Stomach (tissue), 9 donors: ENCODE data around the gene PSPN. TPM values are rescaled to one million over a fixed set of nuclear protein-coding genes. Genes with fewer than 3 reads are reported as not detected.
"Not testable (repeated sequence)": the region's sequence is repeated elsewhere in the genome, so short reads cannot be mapped to it uniquely, and the experiment has no call there.

Experiments
- DNase-seq, 2 donors: peaks; one replicate each; pipeline versions ENCODE4 v3.0.0 to v3.0.0-alpha.2; 2013 to 2019
- H3K27ac ChIP-seq, 5 donors: fragments of 200-600 bp in 4 of 5; sonication (generic) in 4 of 5; one replicate each; pipeline ENCODE4 v1.5.1; 2013 to 2019; ENCODE audit warnings: mild to moderate bottlenecking in 1 of 5, moderate library complexity in 1 of 5
- H3K27me3 ChIP-seq, 3 donors: fragments of 200-600 bp; sonication (generic); one replicate each; pipeline ENCODE4 v1.5.1; 2017 to 2019; ENCODE audit warnings: mixed run types in 1 of 3
- H3K36me3 ChIP-seq, 4 donors: fragments of 200-600 bp; sonication (generic); 1 replicate in 3 of 4; 2 replicates in 1 of 4; pipeline ENCODE4 v1.5.1; 2016 to 2019
- H3K4me1 ChIP-seq, 4 donors: fragments of 200-600 bp; sonication (generic); one replicate each; pipeline ENCODE4 v1.5.1; 2016 to 2019
- H3K4me3 ChIP-seq, 4 donors: fragments of 200-600 bp; sonication (generic) in 3 of 4; one replicate each; pipeline ENCODE4 v1.5.1; 2016 to 2019; ENCODE audit warnings: mild to moderate bottlenecking in 1 of 4
- H3K9me3 ChIP-seq, 4 donors: fragments of 200-600 bp; sonication (generic); one replicate each; pipeline ENCODE4 v1.5.1; 2016 to 2019
- EP300 ChIP-seq: sonication (generic); formaldehyde crosslinking; IDR thresholded peaks from one replicate; pipeline ENCODE4 v1.6.1; 2017; ENCODE audit warnings: antibody characterized with exemption
- POLR2A ChIP-seq, 4 donors: fragments of 450-650 bp; IDR thresholded peaks; one replicate each; pipeline ENCODE4 v1.6.1; 2016; ENCODE audit warnings: antibody characterized with exemption in 4 of 4, control low read depth in 2 of 4, mild to moderate bottlenecking in 1 of 4, moderate library complexity in 1 of 4
- POLR2AphosphoS5 ChIP-seq, 3 donors: sonication (generic); formaldehyde crosslinking; IDR thresholded peaks; one replicate each; pipeline ENCODE4 v1.6.1; 2016; ENCODE audit warnings: antibody characterized with exemption in 3 of 3
- WGBS, 5 donors: extraction: QIAGEN DNeasy Blood & Tissue Kit in 3 of 5; methylation state at CpG; one replicate each; pipeline versions ENCODE4 v1.1.5 to v1.1.7; 2013 to 2018; 5-methylcytosine and 5-hydroxymethylcytosine counted together
- intact Hi-C: fragments of 100-400 bp; cut with DNase I; formaldehyde crosslinking; loops from one replicate; pipeline ENCODE4 v1.15.1; 2023; ENCODE audit warnings: low total_unique reads
- polyA plus RNA-seq, 3 donors: library from polyadenylated mRNA; stranded (reverse); fragments of 200-250 nt; gene quantifications; one replicate each; pipeline ENCODE4 v1.2.3, GENCODE V29; 2013
- total RNA-seq, 5 donors: library from RNA; depleted of rRNA; stranded (reverse); fragments of >200 nt; gene quantifications; one replicate each; pipeline versions ENCODE4 v1.1.0 to v1.2.3, GENCODE V29; 2014 to 2016
- TF ChIP-seq, protein P1 (sequence below), 7 experiments: fragments of 450-650 bp in 4 of 7; fragments of 200-600 bp in 3 of 7; sonication (generic) in 3 of 7; IDR thresholded peaks; one replicate each; pipeline ENCODE4 v1.5.1; 2016 to 2019; ENCODE audit warnings: antibody characterized with exemption in 7 of 7, control low read depth in 2 of 7, mild to moderate bottlenecking in 1 of 7
- donor health status: healthy with polysubstance abuse.
- donor health status: Bipolar disorder and iron deficiency.
- donor health status: healthy.

PSPN gene
- total and polyA plus RNA-seq, 8 donors, result 0.92 to 2.8 (median 1.8) TPM; not detected in 1

DNA sequence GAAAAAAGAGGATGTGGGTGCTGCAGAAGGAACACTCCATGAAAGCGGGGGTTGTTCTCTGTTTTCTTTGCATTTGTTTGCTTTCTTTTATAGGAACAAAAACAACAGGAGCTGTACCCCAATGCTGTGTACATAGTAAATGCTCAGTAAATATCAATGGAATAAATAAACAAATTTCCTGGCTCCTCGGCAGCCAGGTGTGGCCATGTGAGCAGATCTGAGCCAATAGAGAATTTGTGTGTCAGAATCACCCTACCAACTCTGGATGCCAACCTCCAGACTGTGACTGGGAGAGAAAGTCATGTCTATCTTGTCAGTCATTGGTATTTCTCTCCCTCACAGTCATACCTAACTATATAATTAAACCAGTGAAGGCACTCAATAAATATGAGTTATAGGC is 25.0 kb downstream of the PSPN start:
- TF ChIP-seq POLR2A (IDR thresholded peaks at IDR 0.05) (no peak), EP300 (no peak), POLR2AphosphoS5 (IDR thresholded peaks at IDR 0.05) (no peak)
- TF ChIP-seq, protein P1, sequence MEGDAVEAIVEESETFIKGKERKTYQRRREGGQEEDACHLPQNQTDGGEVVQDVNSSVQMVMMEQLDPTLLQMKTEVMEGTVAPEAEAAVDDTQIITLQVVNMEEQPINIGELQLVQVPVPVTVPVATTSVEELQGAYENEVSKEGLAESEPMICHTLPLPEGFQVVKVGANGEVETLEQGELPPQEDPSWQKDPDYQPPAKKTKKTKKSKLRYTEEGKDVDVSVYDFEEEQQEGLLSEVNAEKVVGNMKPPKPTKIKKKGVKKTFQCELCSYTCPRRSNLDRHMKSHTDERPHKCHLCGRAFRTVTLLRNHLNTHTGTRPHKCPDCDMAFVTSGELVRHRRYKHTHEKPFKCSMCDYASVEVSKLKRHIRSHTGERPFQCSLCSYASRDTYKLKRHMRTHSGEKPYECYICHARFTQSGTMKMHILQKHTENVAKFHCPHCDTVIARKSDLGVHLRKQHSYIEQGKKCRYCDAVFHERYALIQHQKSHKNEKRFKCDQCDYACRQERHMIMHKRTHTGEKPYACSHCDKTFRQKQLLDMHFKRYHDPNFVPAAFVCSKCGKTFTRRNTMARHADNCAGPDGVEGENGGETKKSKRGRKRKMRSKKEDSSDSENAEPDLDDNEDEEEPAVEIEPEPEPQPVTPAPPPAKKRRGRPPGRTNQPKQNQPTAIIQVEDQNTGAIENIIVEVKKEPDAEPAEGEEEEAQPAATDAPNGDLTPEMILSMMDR (IDR thresholded peaks at IDR 0.05), result no peak
- H3K4me3 ChIP-seq, result no peak overlapping the region
- intact Hi-C loops, result no loop called here
- no peaks in the 10 kb centered on the region for H3K36me3 ChIP-seq
- WGBS, 5 donors, result 30 to 60% (median 57%) methylated on average over 2 of the region's 2 CpGs
- H3K4me1 ChIP-seq, result no peaks in the 10 kb centered on the region
- H3K27me3 ChIP-seq, result no peaks in the 10 kb centered on the region
- peaks cover 0 to 4% (median 0%) of the 10 kb centered on the region in 4 donors for H3K9me3 ChIP-seq
- no peak for DNase-seq
- no peak overlapping the region for H3K27ac ChIP-seq

DNA sequence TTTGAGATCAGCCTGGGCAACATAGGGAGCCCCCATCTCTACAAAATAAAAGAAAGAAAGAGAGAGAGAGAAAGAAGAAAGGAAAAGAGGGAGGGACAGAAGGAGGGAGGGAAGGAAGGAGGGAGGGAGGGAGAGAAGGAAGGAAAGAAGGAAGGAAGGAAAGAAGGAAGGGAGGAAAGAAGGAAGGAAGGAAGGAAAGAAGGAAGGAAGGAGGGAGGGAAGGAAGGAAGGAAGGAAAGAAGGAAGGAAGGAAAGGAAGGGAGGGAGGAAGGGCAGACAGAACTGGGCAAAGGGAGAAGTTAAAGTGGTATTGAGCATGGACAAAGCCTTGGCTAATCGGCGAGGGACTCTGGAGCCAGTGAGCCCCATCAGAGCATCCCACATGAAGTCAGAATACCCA is 26.5 kb downstream of the PSPN start:
- H3K36me3 ChIP-seq, intact Hi-C loops: not testable (repeated sequence)
- 91 to 96% (median 96%) methylated on average over 2 of the region's 2 CpGs for WGBS, 5 donors

DNA sequence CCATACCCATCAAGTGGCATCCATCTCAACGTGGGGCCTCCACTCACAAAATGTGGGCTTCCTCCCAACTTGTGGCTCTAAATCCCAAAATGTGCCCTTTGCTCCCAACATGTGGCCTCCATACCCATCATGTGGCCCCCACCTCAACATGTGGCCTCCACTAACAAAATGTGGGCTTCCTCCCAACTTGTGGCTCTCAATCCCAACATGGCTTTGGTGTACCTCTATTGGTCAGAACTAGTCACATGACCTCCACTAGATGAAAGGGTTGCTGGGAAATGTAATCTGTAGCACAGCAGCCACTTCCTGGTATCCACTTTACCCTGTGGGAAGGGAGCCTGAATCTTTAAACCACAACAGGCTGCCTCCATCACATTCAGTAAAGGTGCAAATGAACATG is 32.3 kb downstream of the PSPN start:
- H3K27ac ChIP-seq, result no peak overlapping the region
- intact Hi-C loops, result no loop called here
- no peak for TF ChIP-seq EP300
- no peak for TF ChIP-seq POLR2AphosphoS5 (IDR thresholded peaks at IDR 0.05)
- no peak for TF ChIP-seq POLR2A (IDR thresholded peaks at IDR 0.05)
- TF ChIP-seq, protein P1 (IDR thresholded peaks at IDR 0.05), result no peak
- H3K4me3 ChIP-seq, result no peak overlapping the region
- H3K36me3 ChIP-seq, result no peaks in the 10 kb centered on the region
- H3K4me1 ChIP-seq, result no peaks in the 10 kb centered on the region
- H3K9me3 ChIP-seq, result no peaks in the 10 kb centered on the region
- DNase-seq, result no peak
- WGBS, 5 donors, result 84 to 100% (median 94%) methylated on average over 1 of the region's 1 CpG
- H3K27me3 ChIP-seq, result no peaks in the 10 kb centered on the region

More for the DNA sequence above, 26.5 kb downstream of the PSPN start:
- H3K27ac ChIP-seq, H3K9me3 ChIP-seq, H3K4me3 ChIP-seq, H3K27me3 ChIP-seq, DNase-seq, H3K4me1 ChIP-seq: not testable (repeated sequence)

DNA sequence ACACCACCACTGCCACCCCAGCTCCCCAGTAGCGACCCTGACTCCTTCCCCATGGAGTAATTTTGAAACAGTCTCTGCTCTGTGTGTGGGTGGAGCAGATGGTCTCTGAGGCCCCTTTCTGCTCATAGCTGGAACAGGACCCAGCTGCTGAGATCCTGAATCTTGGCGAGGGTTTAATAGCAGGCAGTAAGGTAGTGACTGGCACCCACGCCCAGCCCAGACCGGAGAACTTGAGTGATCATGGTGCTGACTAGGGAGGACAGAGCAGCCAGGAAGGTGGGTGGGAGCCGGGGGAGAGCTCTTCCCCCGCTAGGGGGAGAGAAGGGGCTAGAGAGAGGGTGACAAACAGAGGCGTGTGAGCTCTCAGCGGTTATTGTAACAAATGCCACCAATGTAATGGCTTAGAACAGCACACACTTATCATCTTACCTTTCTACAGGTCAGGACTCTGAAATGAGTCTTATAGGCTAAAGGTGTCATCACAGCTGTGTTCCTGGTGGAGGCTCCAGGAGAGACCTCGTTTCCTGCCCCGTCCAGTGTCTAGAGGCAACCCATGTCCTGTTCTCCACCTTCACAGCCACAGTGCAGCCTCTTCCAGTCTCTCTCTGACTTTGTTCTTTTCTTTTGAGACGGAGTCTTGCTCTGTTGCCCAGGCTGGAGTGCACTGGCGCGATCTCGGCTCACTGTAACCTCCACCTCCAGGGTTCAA is 35.1 kb downstream of the PSPN start:
- Histone ChIP-seq H3K4me1 (no peaks in the 10 kb centered on the region), H3K36me3 (no peaks in the 10 kb centered on the region), H3K4me3 (no peak overlapping the region), H3K27me3 (no peaks in the 10 kb centered on the region), H3K27ac (no peak overlapping the region), H3K9me3 (no peaks in the 10 kb centered on the region)
- TF ChIP-seq POLR2AphosphoS5 (IDR thresholded peaks at IDR 0.05) (no peak), POLR2A (IDR thresholded peaks at IDR 0.05) (no peak), EP300 (no peak)
- TF ChIP-seq, protein P1 (IDR thresholded peaks at IDR 0.05), result no peak
- WGBS, 5 donors, result 54 to 63% (median 56%) methylated on average over 14 of the region's 14 CpGs
- intact Hi-C loops, result no loop called here
- DNase-seq, result peak in 1 of 2 donors; percentile 12
